ENCODE data around the gene PDE10A.
"Not testable (repeated sequence)": the region's sequence is repeated elsewhere in the genome, so short reads cannot be mapped to it uniquely, and the experiment has no call there.

Gene PDE10A

DNA sequence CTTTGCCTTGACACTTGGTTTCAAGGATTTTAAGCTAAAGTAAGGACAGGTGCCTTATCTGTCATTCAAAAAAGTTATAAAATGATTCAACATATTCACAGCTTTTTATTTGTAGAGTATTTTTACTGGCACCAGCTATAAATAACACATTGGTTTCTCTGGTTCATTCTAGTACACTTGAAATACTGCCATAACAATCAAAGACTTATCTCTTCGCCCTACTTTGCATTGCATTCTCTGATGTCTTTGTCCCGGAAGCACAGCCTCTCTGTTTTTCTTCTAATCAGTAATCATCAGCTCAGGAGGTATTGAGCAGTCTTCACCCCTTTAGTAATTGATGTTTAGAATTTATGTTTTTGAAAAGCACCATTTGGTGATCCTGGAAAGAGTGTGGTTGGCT lies 156.4 kb downstream of the PDE10A start:
- no peaks in the 10 kb centered on the region for H3K27me3 ChIP-seq (ENCODE audit: insufficient read depth, low read length)
- H3K4me1 ChIP-seq (ENCODE audit: insufficient read depth, low read length) = no peaks in the 10 kb centered on the region
- H3K4me3 ChIP-seq (ENCODE audit: low read length) = no peak overlapping the region
- no peak overlapping the region for H3K27ac ChIP-seq (ENCODE audit: low read length)
- H3K9me3 ChIP-seq (ENCODE audit: insufficient read depth, low read depth, low read length) = no peaks in the 10 kb centered on the region
- H3K9ac ChIP-seq (ENCODE audit: low read depth, low read length) = no peak overlapping the region
- H3K36me3 ChIP-seq (ENCODE audit: insufficient read depth, low read depth, low read length) = no peaks in the 10 kb centered on the region

DNA sequence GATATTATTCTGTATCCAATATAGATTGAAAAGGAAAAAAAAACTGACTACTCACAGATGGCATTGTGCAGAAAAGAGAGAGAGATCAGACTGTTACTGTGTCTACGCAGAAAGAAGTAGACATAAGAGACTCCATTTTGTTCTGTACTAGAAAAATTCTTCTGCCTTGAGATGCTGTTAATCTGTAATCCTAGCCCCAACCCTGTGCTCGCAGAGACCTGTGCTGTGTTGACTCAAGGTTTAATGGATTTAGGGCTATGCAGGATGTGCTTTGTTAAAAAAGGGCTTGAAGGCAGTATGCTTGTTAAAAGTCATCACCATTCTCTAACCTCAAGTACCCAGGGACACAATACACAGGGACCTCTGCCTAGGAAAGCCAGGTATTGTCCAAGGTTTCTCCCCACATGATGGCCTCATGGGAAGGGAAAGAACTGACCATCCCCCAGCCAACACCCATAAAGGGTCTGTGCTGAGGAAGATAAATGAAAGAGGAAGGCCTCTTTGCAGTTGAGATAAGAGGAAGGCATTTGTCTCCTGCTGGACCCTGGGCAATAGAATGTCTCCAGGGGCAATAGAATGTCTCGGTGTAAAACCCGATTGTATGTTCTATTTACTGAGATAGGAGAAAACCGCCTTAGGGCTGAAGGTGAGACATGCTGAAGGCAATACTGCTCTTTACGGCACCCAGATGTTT lies 162.7 kb downstream of the PDE10A start:
- not testable (repeated sequence) for H3K27ac ChIP-seq (ENCODE audit: low read length); H3K36me3 ChIP-seq (ENCODE audit: insufficient read depth, low read depth, low read length); H3K27me3 ChIP-seq (ENCODE audit: insufficient read depth, low read length); H3K9ac ChIP-seq (ENCODE audit: low read depth, low read length); H3K9me3 ChIP-seq (ENCODE audit: insufficient read depth, low read depth, low read length); H3K4me3 ChIP-seq (ENCODE audit: low read length); H3K4me1 ChIP-seq (ENCODE audit: insufficient read depth, low read length)

- Histone ChIP-seq H3K4me3 (ENCODE audit: low read length) (no peak overlapping the region), H3K4me1 (ENCODE audit: insufficient read depth, low read length) (no peaks in the 10 kb centered on the region), H3K9me3 (ENCODE audit: insufficient read depth, low read depth, low read length) (no peaks in the 10 kb centered on the region), H3K27ac (ENCODE audit: low read length) (no peak overlapping the region), H3K9ac (ENCODE audit: low read depth, low read length) (no peak overlapping the region), H3K36me3 (ENCODE audit: insufficient read depth, low read depth, low read length) (no peaks in the 10 kb centered on the region), H3K27me3 (ENCODE audit: insufficient read depth, low read length) (no peaks in the 10 kb centered on the region)
These were observed 165.6 kb downstream of the PDE10A start for GRCh38 chr6:165497472-165497871.

- Histone ChIP-seq H3K27ac (ENCODE audit: low read length) (no peak overlapping the region), H3K4me3 (ENCODE audit: low read length) (no peak overlapping the region), H3K9ac (ENCODE audit: low read depth, low read length) (no peak overlapping the region), H3K4me1 (ENCODE audit: insufficient read depth, low read length) (no peaks in the 10 kb centered on the region), H3K9me3 (ENCODE audit: insufficient read depth, low read depth, low read length) (peaks cover 4% of the 10 kb centered on the region; the same call in 1 of the 2 replicates), H3K36me3 (ENCODE audit: insufficient read depth, low read depth, low read length) (no peaks in the 10 kb centered on the region), H3K27me3 (ENCODE audit: insufficient read depth, low read length) (no peaks in the 10 kb centered on the region)
These were observed 174.3 kb downstream of the PDE10A start for GRCh38 chr6:165488624-165489295.

DNA sequence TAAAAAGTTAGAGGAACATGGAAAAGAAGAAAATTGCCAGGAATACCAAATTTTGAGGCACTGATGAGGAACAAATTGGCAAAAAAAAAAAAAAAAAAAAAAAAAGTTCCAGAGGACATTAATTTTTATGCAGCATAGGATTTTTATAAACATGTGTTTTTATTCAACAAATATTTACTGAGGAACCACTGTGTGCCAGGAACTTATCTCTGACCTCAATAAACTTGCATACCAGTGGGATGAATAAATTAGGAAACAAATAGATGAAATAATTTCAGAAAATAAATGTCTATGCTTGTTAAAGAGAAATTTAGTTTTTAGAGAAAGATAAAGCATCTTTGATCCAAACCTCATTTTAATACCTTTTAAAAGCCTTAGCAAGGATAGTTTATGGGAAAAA lies 175.1 kb downstream of the PDE10A start:
- Histone ChIP-seq H3K4me3 (ENCODE audit: low read length) (no peak overlapping the region), H3K4me1 (ENCODE audit: insufficient read depth, low read length) (no peaks in the 10 kb centered on the region), H3K27ac (ENCODE audit: low read length) (no peak overlapping the region), H3K9me3 (ENCODE audit: insufficient read depth, low read depth, low read length) (peaks cover 4% of the 10 kb centered on the region; the same call in 1 of the 2 replicates), H3K27me3 (ENCODE audit: insufficient read depth, low read length) (no peaks in the 10 kb centered on the region), H3K36me3 (ENCODE audit: insufficient read depth, low read depth, low read length) (no peaks in the 10 kb centered on the region), H3K9ac (ENCODE audit: low read depth, low read length) (no peak overlapping the region)

- Histone ChIP-seq H3K9me3 (ENCODE audit: insufficient read depth, low read depth, low read length) (peaks cover 4% of the 10 kb centered on the region; the same call in 1 of the 2 replicates), H3K27ac (ENCODE audit: low read length) (no peak overlapping the region)
These were observed 175.7 kb downstream of the PDE10A start for GRCh38 chr6:165487347-165487746.

GRCh38 chr6:165486183-165487137 lies 176.6 kb downstream of the PDE10A start:
- Histone ChIP-seq H3K27me3 (ENCODE audit: insufficient read depth, low read length) (no peaks in the 10 kb centered on the region), H3K4me3 (ENCODE audit: low read length) (no peak overlapping the region), H3K9ac (ENCODE audit: low read depth, low read length) (no peak overlapping the region), H3K36me3 (ENCODE audit: insufficient read depth, low read depth, low read length) (no peaks in the 10 kb centered on the region), H3K4me1 (ENCODE audit: insufficient read depth, low read length) (no peaks in the 10 kb centered on the region), H3K27ac (ENCODE audit: low read length) (no peak overlapping the region), H3K9me3 (ENCODE audit: insufficient read depth, low read depth, low read length) (no peaks in the 10 kb centered on the region)

More at GRCh38 chr6:165487347-165487746, 175.7 kb downstream of the PDE10A start:
- Histone ChIP-seq H3K27me3 (ENCODE audit: insufficient read depth, low read length) (no peaks in the 10 kb centered on the region), H3K36me3 (ENCODE audit: insufficient read depth, low read depth, low read length) (no peaks in the 10 kb centered on the region), H3K4me1 (ENCODE audit: insufficient read depth, low read length) (no peaks in the 10 kb centered on the region), H3K9ac (ENCODE audit: low read depth, low read length) (no peak overlapping the region), H3K4me3 (ENCODE audit: low read length) (no peak overlapping the region)

- H3K4me3 ChIP-seq (ENCODE audit: low read length) = no peak overlapping the region
- no peaks in the 10 kb centered on the region for H3K4me1 ChIP-seq (ENCODE audit: insufficient read depth, low read length)
- no peak overlapping the region for H3K9ac ChIP-seq (ENCODE audit: low read depth, low read length)
- no peaks in the 10 kb centered on the region for H3K36me3 ChIP-seq (ENCODE audit: insufficient read depth, low read depth, low read length)
- H3K27me3 ChIP-seq (ENCODE audit: insufficient read depth, low read length) = no peaks in the 10 kb centered on the region
- no peak overlapping the region for H3K27ac ChIP-seq (ENCODE audit: low read length)
- H3K9me3 ChIP-seq (ENCODE audit: insufficient read depth, low read depth, low read length) = no peaks in the 10 kb centered on the region
These were observed 178.7 kb downstream of the PDE10A start for GRCh38 chr6:165484178-165484889.

- peaks cover 7% of the 10 kb centered on the region; the same call in 1 of the 2 replicates for H3K4me1 ChIP-seq (ENCODE audit: insufficient read depth, low read length)
- no peaks in the 10 kb centered on the region for H3K9me3 ChIP-seq (ENCODE audit: insufficient read depth, low read depth, low read length)
- H3K27me3 ChIP-seq (ENCODE audit: insufficient read depth, low read length) = no peaks in the 10 kb centered on the region
- no peaks in the 10 kb centered on the region for H3K36me3 ChIP-seq (ENCODE audit: insufficient read depth, low read depth, low read length)
- no peak overlapping the region for H3K27ac ChIP-seq (ENCODE audit: low read length)
- H3K9ac ChIP-seq (ENCODE audit: low read depth, low read length) = no peak overlapping the region
- no peak overlapping the region for H3K4me3 ChIP-seq (ENCODE audit: low read length)
These were observed 181.1 kb downstream of the PDE10A start for GRCh38 chr6:165481921-165482320.

GRCh38 chr6:165480916-165481315 lies 182.1 kb downstream of the PDE10A start:
- no peak overlapping the region for H3K4me3 ChIP-seq (ENCODE audit: low read length)
- no peaks in the 10 kb centered on the region for H3K9me3 ChIP-seq (ENCODE audit: insufficient read depth, low read depth, low read length)
- H3K4me1 ChIP-seq (ENCODE audit: insufficient read depth, low read length) = peaks cover 7% of the 10 kb centered on the region; the same call in 1 of the 2 replicates
- no peaks in the 10 kb centered on the region for H3K27me3 ChIP-seq (ENCODE audit: insufficient read depth, low read length)
- H3K36me3 ChIP-seq (ENCODE audit: insufficient read depth, low read depth, low read length) = no peaks in the 10 kb centered on the region
- H3K9ac ChIP-seq (ENCODE audit: low read depth, low read length) = no peak overlapping the region
- H3K27ac ChIP-seq (ENCODE audit: low read length) = no peak overlapping the region

DNA sequence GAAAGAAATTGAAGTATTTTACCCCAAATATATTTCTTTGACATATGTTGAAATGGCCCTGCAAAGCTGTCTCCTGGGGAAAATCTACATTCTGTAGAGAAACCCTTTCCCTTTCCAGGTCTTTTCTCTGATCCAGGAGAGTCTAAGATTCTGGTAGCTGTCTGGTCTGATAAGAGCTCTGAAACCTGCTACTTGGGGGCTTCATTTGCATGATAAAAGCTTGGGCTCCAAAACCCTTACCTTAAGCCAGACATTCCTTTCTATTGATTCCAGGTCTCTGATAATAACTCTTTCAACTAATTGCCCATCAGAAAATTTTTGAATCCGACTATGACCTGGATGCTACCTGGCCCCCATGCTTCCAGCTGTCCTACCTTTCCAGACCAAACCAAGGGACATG lies 184.5 kb downstream of the PDE10A start:
- Histone ChIP-seq H3K4me3 (ENCODE audit: low read length) (no peak overlapping the region), H3K27me3 (ENCODE audit: insufficient read depth, low read length) (no peaks in the 10 kb centered on the region), H3K4me1 (ENCODE audit: insufficient read depth, low read length) (peaks cover 7% of the 10 kb centered on the region; the same call in 1 of the 2 replicates), H3K36me3 (ENCODE audit: insufficient read depth, low read depth, low read length) (no peaks in the 10 kb centered on the region), H3K27ac (ENCODE audit: low read length) (no peak overlapping the region), H3K9me3 (ENCODE audit: insufficient read depth, low read depth, low read length) (no peaks in the 10 kb centered on the region), H3K9ac (ENCODE audit: low read depth, low read length) (no peak overlapping the region)

Measured in iPS-20b (cell line).